PC-3 (cell line): ENCODE results near the gene ATP13A4. TPM values are rescaled to one million over a fixed set of nuclear protein-coding genes. Genes with fewer than 3 reads are reported as not detected.

Experiments
- ATAC-seq: fragments of 200-7000 bp; cut with Tn5 transposase; 2 replicates; pipeline ENCODE4 v1.9.1; 2020; ENCODE audit warnings: mild to moderate bottlenecking, moderate library complexity
- BruUV-seq: library from RNA; stranded (reverse); fragments of 400-500 nt; replicated peaks from 2 replicates; lab custom pipeline; 2021; lab: Mats Ljungman, UMichigan
- CTCF ChIA-PET: fragments of 300-600 bp; sonication (Branson Sonifier 250); formaldehyde crosslinking; loops from one replicate; lab custom pipeline; 2022; ENCODE audit warnings: antibody characterized with exemption; lab: Charles Lee
- POLR2A ChIA-PET: fragments of 300-600 bp; sonication (Branson Sonifier 250); formaldehyde crosslinking; loops from one replicate; lab custom pipeline; 2022; ENCODE audit warnings: antibody characterized with exemption; ENCODE audit not compliant: unreplicated experiment; lab: Charles Lee
- DNase-seq: peaks from one replicate; pipeline ENCODE4 v3.0.0-alpha.2; 2015
- H2AFZ ChIP-seq: fragments of 300-600 bp; sonication (generic); 2 replicates; pipeline ENCODE4 v1.6.0; 2016; ENCODE audit warnings: antibody characterized with exemption, low read length
- H3F3A ChIP-seq: fragments of 300-600 bp; sonication (generic); one replicate; pipeline ENCODE4 v1.6.0; 2017; ENCODE audit warnings: antibody characterized with exemption, low read length, control low read depth, mild to moderate bottlenecking; ENCODE audit not compliant: unreplicated experiment
- H3K27ac ChIP-seq: fragments of 300-600 bp; sonication (generic); 2 replicates; pipeline ENCODE4 v1.5.1; 2016; ENCODE audit warnings: mild to moderate bottlenecking, low read length
- H3K27me3 ChIP-seq: fragments of 300-600 bp; sonication (generic); 2 replicates; pipeline ENCODE4 v1.6.1; 2016; ENCODE audit warnings: low read length, mixed read lengths
- H3K36me3 ChIP-seq: fragments of 300-600 bp; sonication (generic); 2 replicates; pipeline ENCODE4 v1.6.1; 2016; ENCODE audit warnings: low read depth, mixed run types, low read length, mixed read lengths
- H3K4me1 ChIP-seq: fragments of 300-600 bp; sonication (generic); 2 replicates; pipeline ENCODE4 v1.5.1; 2016; ENCODE audit warnings: low read length; ENCODE audit not compliant: insufficient read depth
- H3K4me2 ChIP-seq: fragments of 300-600 bp; sonication (generic); 2 replicates; pipeline ENCODE4 v1.6.0; 2016; ENCODE audit warnings: low read length
- H3K4me3 ChIP-seq: fragments of 300-600 bp; sonication (generic); 2 replicates; pipeline ENCODE4 v1.5.1; 2016; ENCODE audit warnings: mild to moderate bottlenecking, low read length, mixed read lengths
- H3K79me2 ChIP-seq: fragments of 300-600 bp; sonication (generic); 2 replicates; pipeline ENCODE4 v1.6.1; 2017; ENCODE audit warnings: low read length, mixed read lengths
- H3K9ac ChIP-seq: fragments of 300-600 bp; sonication (generic); 2 replicates; pipeline ENCODE4 v1.6.0; 2016; ENCODE audit warnings: mild to moderate bottlenecking, low read length
- H3K9me2 ChIP-seq: fragments of 300-600 bp; sonication (generic); replicated peaks from 2 replicates; pipeline ENCODE4 v1.6.1; 2016; ENCODE audit warnings: mixed run types, low read length, mixed read lengths
- H3K9me3 ChIP-seq: fragments of 300-600 bp; sonication (generic); 2 replicates; pipeline ENCODE4 v1.6.1; 2016; ENCODE audit warnings: low read length, mixed read lengths
- H4K20me1 ChIP-seq: fragments of 300-600 bp; sonication (generic); 2 replicates; pipeline ENCODE4 v1.6.1; 2016; ENCODE audit warnings: low read length, mixed read lengths
- EZH2 ChIP-seq: fragments of 300-600 bp; sonication (generic); IDR thresholded peaks from one replicate; pipeline ENCODE4 v1.6.1; 2017; ENCODE audit warnings: antibody characterized with exemption, mild to moderate bottlenecking, low read length; ENCODE audit not compliant: unreplicated experiment
- EZH2phosphoT487 ChIP-seq: fragments of 300-600 bp; sonication (generic); IDR thresholded peaks from 2 replicates; pipeline ENCODE4 v1.6.1; 2018; ENCODE audit warnings: mild to moderate bottlenecking, antibody characterized with exemption, low read length, borderline replicate concordance
- intact Hi-C: fragments of 100-400 bp; cut with micrococcal nuclease; formaldehyde crosslinking; loops from 2 replicates; pipeline ENCODE4 v1.9.0; 2023
- total RNA-seq: library from RNA; depleted of rRNA; stranded (reverse); fragments of >200 nt; gene quantifications from 2 replicates; pipeline ENCODE4 v1.2.3, GENCODE V29; 2014
- TF ChIP-seq, protein P1 (sequence below): fragments of 300-600 bp; sonication (generic); conservative IDR thresholded peaks from 2 replicates; pipeline ENCODE4 v1.5.1; 2017; ENCODE audit warnings: antibody characterized with exemption, low read depth, mild to moderate bottlenecking, low read length

The ATP13A4 gene
- total RNA-seq, 1 experiment from 2014 or later = not detected

DNA sequence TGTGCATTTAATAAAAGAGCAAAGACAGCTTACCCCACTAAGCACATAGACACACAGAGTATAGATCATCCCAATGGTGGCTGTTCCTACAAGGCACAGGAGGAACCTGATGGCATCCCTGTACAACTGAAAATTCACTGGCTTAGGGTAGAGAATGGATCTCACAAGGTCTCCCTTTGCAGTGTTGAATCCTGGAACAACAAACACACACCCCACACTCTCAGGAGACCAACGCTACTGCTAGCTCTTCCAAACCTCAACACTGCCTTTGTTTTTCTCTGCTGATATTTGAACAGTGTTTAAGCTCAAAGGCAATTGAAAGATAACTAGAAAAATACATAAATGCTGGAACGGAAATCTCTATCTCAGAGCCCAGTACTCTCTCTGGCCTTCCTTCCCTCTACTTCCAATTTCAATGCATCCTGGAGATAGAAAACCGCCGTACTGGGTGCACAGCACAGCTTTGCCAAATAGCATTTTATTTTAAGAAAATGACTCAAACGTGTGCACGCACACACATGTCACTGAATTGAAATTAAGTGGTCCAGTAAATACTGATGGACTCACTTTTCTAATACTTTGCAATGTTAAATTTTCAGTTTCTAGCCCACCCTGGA, 88.6 kb downstream of the ATP13A4 start:
- Histone ChIP-seq H3K36me3 (no peaks in the 10 kb centered on the region), H2AFZ (no peak overlapping the region), H3K4me2 (no peak overlapping the region), H3K4me3 (no peak overlapping the region), H3K9ac (no peak overlapping the region), H3F3A (no peaks in the 10 kb centered on the region), H3K9me2 (no peaks in the 10 kb centered on the region), H4K20me1 (no peaks in the 10 kb centered on the region), H3K9me3 (no peaks in the 10 kb centered on the region), H3K79me2 (no peaks in the 10 kb centered on the region), H3K4me1 (no peaks in the 10 kb centered on the region), H3K27me3 (peaks cover 42% of the 10 kb centered on the region), H3K27ac (no peak overlapping the region)
- TF ChIP-seq, protein P1, sequence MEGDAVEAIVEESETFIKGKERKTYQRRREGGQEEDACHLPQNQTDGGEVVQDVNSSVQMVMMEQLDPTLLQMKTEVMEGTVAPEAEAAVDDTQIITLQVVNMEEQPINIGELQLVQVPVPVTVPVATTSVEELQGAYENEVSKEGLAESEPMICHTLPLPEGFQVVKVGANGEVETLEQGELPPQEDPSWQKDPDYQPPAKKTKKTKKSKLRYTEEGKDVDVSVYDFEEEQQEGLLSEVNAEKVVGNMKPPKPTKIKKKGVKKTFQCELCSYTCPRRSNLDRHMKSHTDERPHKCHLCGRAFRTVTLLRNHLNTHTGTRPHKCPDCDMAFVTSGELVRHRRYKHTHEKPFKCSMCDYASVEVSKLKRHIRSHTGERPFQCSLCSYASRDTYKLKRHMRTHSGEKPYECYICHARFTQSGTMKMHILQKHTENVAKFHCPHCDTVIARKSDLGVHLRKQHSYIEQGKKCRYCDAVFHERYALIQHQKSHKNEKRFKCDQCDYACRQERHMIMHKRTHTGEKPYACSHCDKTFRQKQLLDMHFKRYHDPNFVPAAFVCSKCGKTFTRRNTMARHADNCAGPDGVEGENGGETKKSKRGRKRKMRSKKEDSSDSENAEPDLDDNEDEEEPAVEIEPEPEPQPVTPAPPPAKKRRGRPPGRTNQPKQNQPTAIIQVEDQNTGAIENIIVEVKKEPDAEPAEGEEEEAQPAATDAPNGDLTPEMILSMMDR = no peak
- no peak for TF ChIP-seq EZH2phosphoT487
- TF ChIP-seq EZH2 = no peak
- ATAC-seq (no peak), DNase-seq (no peak)
- intact Hi-C loops = loop anchor here (10.0 kb wide), 1 partner anchor 421 kb away; no protein-coding TSS in a partner anchor
- ChIA-PET CTCF (no interaction called here), POLR2A (no interaction called here)
- BruUV-seq = no TSS peak

DNA sequence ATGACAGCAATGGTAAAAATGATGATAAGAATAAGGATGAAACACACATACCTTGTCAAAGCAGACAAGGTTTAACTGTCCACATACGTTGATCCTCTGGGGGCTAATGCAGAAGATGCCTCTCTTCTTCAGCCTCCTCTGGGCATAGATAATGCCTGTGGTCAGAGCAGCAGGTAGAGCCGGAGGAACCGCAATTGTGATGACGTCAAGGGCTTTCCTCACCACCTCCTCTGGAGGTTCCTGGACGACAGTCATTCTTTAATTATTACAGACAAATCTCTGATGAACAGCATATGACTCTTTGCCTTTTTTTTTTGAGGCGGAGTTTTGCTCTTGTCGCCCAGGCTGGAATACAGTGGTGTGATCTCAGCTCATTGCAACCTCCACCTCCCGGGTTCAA, 89.8 kb downstream of the ATP13A4 start:
- Histone ChIP-seq H3K4me3 (no peak overlapping the region), H3F3A (no peaks in the 10 kb centered on the region), H3K27ac (no peak overlapping the region), H3K27me3 (peaks cover 39% of the 10 kb centered on the region), H2AFZ (no peak overlapping the region), H3K9ac (no peak overlapping the region), H3K9me2 (no peaks in the 10 kb centered on the region), H3K79me2 (no peaks in the 10 kb centered on the region), H3K36me3 (no peaks in the 10 kb centered on the region), H3K9me3 (no peaks in the 10 kb centered on the region), H3K4me2 (no peak overlapping the region), H3K4me1 (no peaks in the 10 kb centered on the region), H4K20me1 (no peaks in the 10 kb centered on the region)
- BruUV-seq = no TSS peak
- TF ChIP-seq EZH2phosphoT487 = no peak
- TF ChIP-seq, protein P1 = no peak
- TF ChIP-seq EZH2 = no peak
- intact Hi-C loops = loop anchor here (10.0 kb wide), 1 partner anchor 420 kb away; no protein-coding TSS in a partner anchor
- DNase-seq = no peak
- no peak for ATAC-seq
- CTCF ChIA-PET = no interaction called here
- POLR2A ChIA-PET = no interaction called here

DNA sequence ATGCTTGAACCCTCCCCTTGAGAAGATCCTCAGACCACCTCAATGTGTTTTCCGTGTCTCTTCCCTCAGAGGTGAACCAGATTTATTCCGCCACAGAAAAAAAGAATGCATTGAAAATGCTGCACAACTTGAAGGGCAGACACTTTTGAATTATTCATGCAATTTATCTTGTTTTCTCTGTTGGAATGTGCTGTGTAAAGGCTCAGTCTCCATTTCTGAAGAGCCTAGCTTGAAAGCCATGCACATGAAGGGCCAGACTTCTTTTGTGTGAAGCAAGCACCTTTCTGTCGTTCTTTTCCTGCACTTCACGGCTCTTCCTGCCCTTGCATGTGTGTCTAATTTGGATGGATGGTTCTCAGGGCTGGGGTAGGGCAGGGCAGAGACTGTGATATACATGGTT, 97.2 kb downstream of the ATP13A4 start:
- Histone ChIP-seq H3K4me3 (no peak overlapping the region), H3F3A (no peaks in the 10 kb centered on the region), H3K4me1 (no peaks in the 10 kb centered on the region), H3K9me2 (no peaks in the 10 kb centered on the region), H2AFZ (no peak overlapping the region), H3K9ac (no peak overlapping the region), H3K79me2 (no peaks in the 10 kb centered on the region), H3K27ac (no peak overlapping the region), H3K9me3 (no peaks in the 10 kb centered on the region), H3K27me3 (peaks cover 48% of the 10 kb centered on the region), H3K4me2 (no peak overlapping the region), H3K36me3 (no peaks in the 10 kb centered on the region), H4K20me1 (no peaks in the 10 kb centered on the region)
- DNase-seq = no peak
- TF ChIP-seq EZH2phosphoT487 (no peak), EZH2 (no peak)
- TF ChIP-seq, protein P1 = no peak
- ATAC-seq = no peak
- ChIA-PET CTCF (no interaction called here), POLR2A (no interaction called here)
- intact Hi-C loops = no loop called here
- BruUV-seq = no TSS peak
